HEK293 (cell line): Measurements from ENCODE around the gene SLC26A8.
A peak's percentile ranks its signal among the peaks of the same experiment; 100 is the strongest.

Source experiments
- TSHZ1 ChIP-seq: fragments of 450-650 bp; formaldehyde crosslinking; IDR thresholded peaks from 2 replicates; pipeline ENCODE4 v1.5.1; 2016; ENCODE audit warnings: missing biosample characterization, missing genetic modification characterization, borderline replicate concordance
- ZBTB6 ChIP-seq: fragments of 450-650 bp; formaldehyde crosslinking; IDR thresholded peaks from 2 replicates; pipeline ENCODE4 v1.5.1; 2017; ENCODE audit warnings: missing biosample characterization, missing genetic modification characterization
- ZIC2 ChIP-seq: fragments of 450-650 bp; formaldehyde crosslinking; IDR thresholded peaks from 2 replicates; pipeline ENCODE4 v1.5.1; 2016; ENCODE audit warnings: missing biosample characterization, missing genetic modification characterization
- ZNF10 ChIP-seq: fragments of 450-650 bp; formaldehyde crosslinking; IDR thresholded peaks from 2 replicates; pipeline ENCODE4 v1.5.1; 2017; ENCODE audit warnings: missing biosample characterization, missing genetic modification characterization
- ZNF114 ChIP-seq: fragments of 450-650 bp; formaldehyde crosslinking; IDR thresholded peaks from 2 replicates; pipeline ENCODE4 v1.5.0; 2017; ENCODE audit warnings: missing biosample characterization, missing genetic modification characterization
- ZNF148 ChIP-seq: fragments of 450-650 bp; formaldehyde crosslinking; IDR thresholded peaks from 2 replicates; pipeline ENCODE4 v1.5.0; 2017; ENCODE audit warnings: missing biosample characterization, missing genetic modification characterization, borderline replicate concordance
- ZNF223 ChIP-seq: fragments of 450-650 bp; formaldehyde crosslinking; IDR thresholded peaks from 2 replicates; pipeline ENCODE4 v1.5.1; 2016; ENCODE audit warnings: missing biosample characterization, missing genetic modification characterization
- ZNF274 ChIP-seq, 2 experiments: fragments of 200-500 bp in 1 of 2; fragments of 450-650 bp in 1 of 2; sonication (Bioruptor generic) in 1 of 2; formaldehyde crosslinking in 1 of 2; IDR thresholded peaks; 2 replicates each; pipeline versions ENCODE4 v1.5.1 to v1.6.1; 2014 to 2016; ENCODE audit warnings: borderline replicate concordance in 1 of 2, inconsistent platforms in 1 of 2, low read length in 1 of 2, missing biosample characterization in 1 of 2, missing genetic modification characterization in 1 of 2
- ZNF280C ChIP-seq: fragments of 450-650 bp; formaldehyde crosslinking; IDR thresholded peaks from 2 replicates; pipeline ENCODE4 v1.5.1; 2016; ENCODE audit warnings: missing biosample characterization, missing genetic modification characterization
- ZNF324 ChIP-seq: fragments of 450-650 bp; formaldehyde crosslinking; IDR thresholded peaks from 2 replicates; pipeline ENCODE4 v1.5.1; 2016; ENCODE audit warnings: missing biosample characterization, missing genetic modification characterization
- ZNF37A ChIP-seq: fragments of 450-650 bp; IDR thresholded peaks from 2 replicates; pipeline ENCODE4 v1.5.1; 2018; ENCODE audit warnings: missing biosample characterization, missing genetic modification characterization
- ZNF404 ChIP-seq: fragments of 450-650 bp; formaldehyde crosslinking; IDR thresholded peaks from 2 replicates; pipeline ENCODE4 v1.5.1; 2017; ENCODE audit warnings: missing biosample characterization, missing genetic modification characterization
- ZNF518A ChIP-seq: fragments of 450-650 bp; formaldehyde crosslinking; conservative IDR thresholded peaks from 2 replicates; pipeline ENCODE4 v1.5.1; 2016; ENCODE audit warnings: low read depth, missing biosample characterization, missing genetic modification characterization
- ZNF555 ChIP-seq: fragments of 450-650 bp; formaldehyde crosslinking; conservative IDR thresholded peaks from 2 replicates; pipeline ENCODE4 v1.5.1; 2017; ENCODE audit warnings: missing biosample characterization, mild to moderate bottlenecking, missing genetic modification characterization, inconsistent platforms
- ZNF560 ChIP-seq: fragments of 450-650 bp; formaldehyde crosslinking; IDR thresholded peaks from 2 replicates; pipeline ENCODE4 v1.5.1; 2017; ENCODE audit warnings: missing biosample characterization, missing genetic modification characterization, borderline replicate concordance
- ZNF585B ChIP-seq: fragments of 450-650 bp; formaldehyde crosslinking; IDR thresholded peaks from 2 replicates; pipeline ENCODE4 v1.5.1; 2016; ENCODE audit warnings: missing biosample characterization, missing genetic modification characterization
- ZNF654 ChIP-seq: fragments of 450-650 bp; formaldehyde crosslinking; IDR thresholded peaks from 2 replicates; pipeline ENCODE4 v1.5.1; 2016; ENCODE audit warnings: low read depth, missing biosample characterization, missing genetic modification characterization
- ZSCAN4 ChIP-seq: fragments of 450-650 bp; formaldehyde crosslinking; IDR thresholded peaks from 2 replicates; pipeline ENCODE4 v1.5.1; 2017; ENCODE audit warnings: missing biosample characterization, missing genetic modification characterization
- ZSCAN5A ChIP-seq: fragments of 450-650 bp; formaldehyde crosslinking; IDR thresholded peaks from 2 replicates; pipeline ENCODE4 v1.5.1; 2016; ENCODE audit warnings: missing biosample characterization, missing genetic modification characterization

The SLC26A8 gene

GRCh38 chr6:35920793-35921732 is 103.4 kb downstream of the SLC26A8 start, which contains the start of gene SRPK1 (continued):
- TF ChIP-seq TSHZ1 (tag by site-specific recombination) (no peak), ZNF404 (tag by site-specific recombination) (no peak), ZNF37A (tag by site-specific recombination) (no peak), ZNF555 (tag by site-specific recombination) (no peak), ZNF654 (no peak), ZNF585B (tag by site-specific recombination) (no peak), ZNF274 (IDR thresholded peaks at IDR 0.05; ENCODE audit: low read length) (no peak), ZNF274 (tag by site-specific recombination; IDR thresholded peaks at IDR 0.05; ENCODE audit: borderline replicate concordance) (no peak), ZNF560 (no peak), ZNF148 (tag by site-specific recombination) (no peak), ZNF518A (tag by site-specific recombination) (no peak), ZSCAN5A (tag by site-specific recombination) (no peak), ZNF10 (peak; percentile 52; the same call in 1 of the 2 replicates), ZSCAN4 (no peak), ZNF223 (no peak), ZNF114 (no peak), ZBTB6 (tag by site-specific recombination) (0 out of 2 replicates have a peak, but pooled peaks have one; percentile 18), ZIC2 (tag by site-specific recombination) (peak; percentile 62), ZNF280C (tag by site-specific recombination) (no peak), ZNF324 (tag by site-specific recombination) (peak; percentile 36; the same call in 1 of the 2 replicates)
